HFF-Myc (cell line): ENCODE results near the gene RAD51B.

Experiments used
- DNase-seq: peaks from one replicate; pipeline ENCODE4 v3.0.0-alpha.2; 2011; ENCODE audit warnings: low read depth; ENCODE audit errors: extremely low read depth
- H3K4me3 ChIP-seq: replicated peaks from 2 replicates; pipeline ENCODE4 v1.5.1; 2011; ENCODE audit warnings: low read depth, mild to moderate bottlenecking, control low read depth, low read length
- TF ChIP-seq, protein P1 (sequence below): IDR thresholded peaks from 2 replicates; pipeline ENCODE4 v1.5.1; 2012; ENCODE audit warnings: mild to moderate bottlenecking, low read depth, low read length, control low read depth; ENCODE audit errors: missing control alignments

The RAD51B gene

DNA sequence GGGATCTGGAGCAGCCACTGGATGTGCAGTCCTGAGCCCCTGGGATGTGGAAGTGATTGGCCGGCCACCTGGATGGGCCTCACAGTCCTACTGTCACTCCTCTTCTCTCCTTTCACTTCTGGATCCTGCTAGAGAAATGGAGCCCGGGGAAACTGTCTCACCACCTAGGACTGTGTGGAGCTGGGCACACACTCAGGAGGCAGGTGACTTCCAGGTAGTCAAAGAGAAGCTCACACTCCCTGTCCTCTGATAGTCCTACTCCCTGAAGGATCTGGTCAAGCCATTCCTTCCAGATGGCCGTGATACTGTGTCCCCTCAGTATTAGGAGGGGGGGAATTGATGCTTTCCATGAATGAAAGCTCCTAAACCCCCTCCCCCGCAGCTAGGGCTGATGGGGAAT, 772.2 kb downstream of the RAD51B start:
- TF ChIP-seq, protein P1, sequence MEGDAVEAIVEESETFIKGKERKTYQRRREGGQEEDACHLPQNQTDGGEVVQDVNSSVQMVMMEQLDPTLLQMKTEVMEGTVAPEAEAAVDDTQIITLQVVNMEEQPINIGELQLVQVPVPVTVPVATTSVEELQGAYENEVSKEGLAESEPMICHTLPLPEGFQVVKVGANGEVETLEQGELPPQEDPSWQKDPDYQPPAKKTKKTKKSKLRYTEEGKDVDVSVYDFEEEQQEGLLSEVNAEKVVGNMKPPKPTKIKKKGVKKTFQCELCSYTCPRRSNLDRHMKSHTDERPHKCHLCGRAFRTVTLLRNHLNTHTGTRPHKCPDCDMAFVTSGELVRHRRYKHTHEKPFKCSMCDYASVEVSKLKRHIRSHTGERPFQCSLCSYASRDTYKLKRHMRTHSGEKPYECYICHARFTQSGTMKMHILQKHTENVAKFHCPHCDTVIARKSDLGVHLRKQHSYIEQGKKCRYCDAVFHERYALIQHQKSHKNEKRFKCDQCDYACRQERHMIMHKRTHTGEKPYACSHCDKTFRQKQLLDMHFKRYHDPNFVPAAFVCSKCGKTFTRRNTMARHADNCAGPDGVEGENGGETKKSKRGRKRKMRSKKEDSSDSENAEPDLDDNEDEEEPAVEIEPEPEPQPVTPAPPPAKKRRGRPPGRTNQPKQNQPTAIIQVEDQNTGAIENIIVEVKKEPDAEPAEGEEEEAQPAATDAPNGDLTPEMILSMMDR = no peak
- H3K4me3 ChIP-seq = no peak overlapping the region
- DNase-seq = no peak

DNA sequence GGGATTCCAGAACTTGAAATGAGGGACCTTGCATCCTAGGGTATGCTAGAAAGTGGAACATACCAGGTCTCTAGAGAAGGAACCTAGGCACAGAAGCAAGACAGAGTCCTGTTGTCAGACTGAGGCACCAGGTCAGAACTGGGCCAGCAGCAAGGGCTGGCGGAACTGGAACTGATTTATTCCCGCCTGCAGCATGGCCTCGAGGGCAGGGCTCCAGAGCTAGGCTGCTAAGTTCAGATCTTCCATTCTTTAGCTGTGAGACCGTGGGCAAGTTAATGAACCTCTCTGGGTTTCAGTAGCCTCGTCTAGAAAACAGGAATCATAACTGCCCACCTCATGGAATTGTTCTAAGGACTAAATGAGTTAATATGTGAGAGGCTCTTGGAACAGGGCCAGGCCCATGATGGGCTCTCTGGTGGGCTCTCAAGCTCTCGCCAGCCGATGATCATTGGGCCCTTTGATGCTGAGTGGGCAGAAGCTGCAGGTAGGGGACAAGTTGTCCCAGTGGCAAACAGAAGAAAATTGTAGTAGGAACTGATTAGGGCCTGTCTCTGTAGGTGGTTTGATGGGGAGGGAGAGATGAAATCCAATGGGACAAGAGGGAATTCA, 773.5 kb downstream of the RAD51B start:
- TF ChIP-seq, protein P1 = no peak
- no peak for DNase-seq
- H3K4me3 ChIP-seq = no peak overlapping the region

DNA sequence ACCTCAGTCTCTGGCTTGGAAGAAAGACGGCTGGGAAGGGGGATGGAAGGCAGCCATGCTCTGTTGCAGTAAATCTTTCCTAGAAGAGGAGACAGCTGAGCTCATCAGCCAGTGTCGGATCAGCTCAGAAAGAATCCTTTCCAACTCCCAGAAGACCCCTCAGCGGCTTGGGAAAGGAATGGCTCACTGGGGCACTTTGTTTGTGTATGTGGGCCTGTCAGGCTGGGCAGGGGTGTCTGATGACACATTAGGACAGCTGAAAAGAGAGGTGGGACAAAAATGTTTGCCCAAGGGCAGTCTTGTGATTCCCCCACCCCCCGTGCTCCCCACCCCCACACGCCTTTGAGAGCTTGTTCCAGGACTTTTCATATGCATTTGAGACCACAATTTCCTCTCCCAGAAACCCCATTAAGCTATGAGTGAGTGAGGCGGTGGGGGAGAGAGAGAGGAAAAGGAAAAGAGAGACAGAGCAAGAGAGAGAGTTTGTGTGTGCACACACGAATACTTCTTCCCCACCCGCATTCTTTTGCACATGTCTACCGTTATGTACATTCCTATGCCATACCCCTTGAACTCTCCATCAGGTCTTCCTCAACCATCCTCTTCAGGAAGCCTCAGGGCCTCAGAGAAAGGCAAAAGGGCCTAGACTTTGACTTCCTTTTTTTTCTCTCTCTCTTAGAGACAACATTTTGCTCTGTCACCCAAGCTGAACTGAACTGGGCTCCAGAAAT, 774.4 kb downstream of the RAD51B start:
- no peak for DNase-seq
- H3K4me3 ChIP-seq = no peak overlapping the region
- TF ChIP-seq, protein P1 = no peak

DNA sequence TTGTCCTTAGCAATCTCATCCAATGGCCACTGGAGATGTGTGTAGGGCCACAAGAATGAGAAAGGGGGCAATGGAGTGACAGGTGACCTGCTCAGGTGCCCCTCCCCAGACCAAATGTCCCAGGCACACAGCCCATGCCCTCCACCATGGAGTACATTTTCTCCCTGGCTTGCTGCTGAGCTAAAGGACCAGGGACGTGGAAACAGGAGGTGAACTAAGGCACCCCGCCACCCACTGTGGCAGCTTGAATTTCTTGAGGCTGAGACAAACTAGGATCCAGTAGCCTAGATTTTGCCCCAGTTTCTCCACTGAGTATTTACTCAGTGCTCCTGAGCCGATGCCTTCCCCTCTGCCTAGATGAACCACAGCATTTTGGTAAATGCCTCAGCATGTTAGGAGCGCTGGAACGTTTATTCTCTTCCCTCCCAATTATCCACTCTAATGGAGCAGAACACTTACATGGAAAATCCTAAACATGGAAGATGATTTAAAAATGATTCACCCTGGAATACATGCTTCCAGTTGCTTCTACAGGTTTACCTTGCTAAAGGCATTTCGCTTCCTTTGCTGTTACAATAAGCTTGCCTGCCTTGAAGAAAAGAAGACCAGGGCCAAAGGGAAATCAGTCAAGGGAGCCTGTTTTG, 775.3 kb downstream of the RAD51B start:
- H3K4me3 ChIP-seq = no peak overlapping the region
- TF ChIP-seq, protein P1 = no peak
- DNase-seq = no peak

DNA sequence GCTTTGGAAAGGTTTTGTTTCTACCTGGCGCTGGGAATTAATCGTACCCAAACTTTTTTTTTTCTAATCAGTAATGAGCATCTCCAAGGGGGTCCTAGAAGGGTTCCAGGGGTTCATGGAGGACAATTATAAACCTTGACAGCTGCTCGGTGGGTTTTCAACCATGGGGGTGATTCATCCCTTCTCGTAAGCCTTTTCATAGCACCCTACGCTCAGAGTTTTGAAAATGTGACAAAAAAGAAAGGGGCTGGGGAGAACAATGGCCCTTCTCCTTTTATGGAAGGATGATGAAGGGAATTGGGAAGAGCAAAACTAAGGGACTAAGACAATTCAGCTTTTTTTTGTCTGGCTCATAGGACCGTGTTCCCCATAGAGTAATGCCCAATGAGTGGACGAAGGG, 776.6 kb downstream of the RAD51B start:
- TF ChIP-seq, protein P1 = no peak
- DNase-seq = no peak

DNA sequence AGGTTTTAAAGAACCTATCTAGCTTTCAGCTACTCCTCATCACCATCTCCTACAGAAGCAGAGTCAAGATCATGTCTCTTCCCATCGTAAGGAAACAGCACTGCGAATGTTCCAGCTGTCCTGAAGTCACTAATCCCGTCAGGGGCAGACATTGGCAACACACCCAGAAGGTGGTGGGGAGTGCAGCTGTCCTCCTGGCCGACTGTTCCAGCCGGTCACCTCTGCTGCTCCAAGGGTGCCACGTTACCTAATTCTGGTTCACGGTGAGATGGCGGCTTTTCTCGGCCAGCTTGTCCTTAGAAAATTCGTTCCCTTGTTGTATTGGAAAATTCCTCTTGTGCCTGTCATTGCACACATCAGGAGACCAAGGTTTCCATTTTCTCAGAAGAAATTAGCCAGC, 777.1 kb downstream of the RAD51B start:
- TF ChIP-seq, protein P1 = no peak
- no peak overlapping the region for H3K4me3 ChIP-seq
- no peak for DNase-seq

More for the DNA sequence above, 776.6 kb downstream of the RAD51B start:
- no peak overlapping the region for H3K4me3 ChIP-seq
